Fibroblast of mammary gland (primary cell): ENCODE results near the gene MORC1.

Experiments
- DNase-seq: peaks from one replicate; pipeline ENCODE4 v3.0.0-alpha.2; 2010; ENCODE audit warnings: low read depth
- H3K4me3 ChIP-seq: 2 replicates; pipeline ENCODE4 v1.5.1; 2011; ENCODE audit warnings: low read depth, mild to moderate bottlenecking, low read length, moderate library complexity; ENCODE audit not compliant: control insufficient read depth
- CTCF ChIP-seq: conservative IDR thresholded peaks from 2 replicates; pipeline ENCODE4 v1.5.1; 2011; ENCODE audit warnings: low read depth, low read length, inconsistent platforms; ENCODE audit not compliant: control insufficient read depth, insufficient read depth

MORC1 gene

GRCh38 chr3:108983051-108983450, 134.9 kb downstream of the MORC1 start:
- no peak for TF ChIP-seq CTCF
- no peak for DNase-seq
- no peak overlapping the region for H3K4me3 ChIP-seq

- no peak for TF ChIP-seq CTCF
- H3K4me3 ChIP-seq = no peak overlapping the region
- no peak for DNase-seq
Measured at GRCh38 chr3:108976058-108976457, 141.9 kb downstream of the MORC1 start.

GRCh38 chr3:108973019-108973418, 144.9 kb downstream of the MORC1 start:
- no peak overlapping the region for H3K4me3 ChIP-seq
- TF ChIP-seq CTCF = no peak
- DNase-seq = no peak

- no peak for TF ChIP-seq CTCF
- no peak for DNase-seq
Measured at GRCh38 chr3:108972482-108972881, 145.5 kb downstream of the MORC1 start.

GRCh38 chr3:108970561-108970960, 147.4 kb downstream of the MORC1 start:
- DNase-seq = no peak
- no peak for TF ChIP-seq CTCF
- no peak overlapping the region for H3K4me3 ChIP-seq

More at GRCh38 chr3:108972482-108972881, 145.5 kb downstream of the MORC1 start:
- H3K4me3 ChIP-seq = no peak overlapping the region

- DNase-seq = no peak
- H3K4me3 ChIP-seq = no peak overlapping the region
- no peak for TF ChIP-seq CTCF
Measured at GRCh38 chr3:108966773-108967172, 151.2 kb downstream of the MORC1 start.

- TF ChIP-seq CTCF = no peak
- no peak for DNase-seq
- H3K4me3 ChIP-seq = no peak overlapping the region
Measured at GRCh38 chr3:108959017-108959416, 158.9 kb downstream of the MORC1 start.
